MM.1S (cell line): ENCODE results near the gene CHRM4.
"Not testable (repeated sequence)": the region's sequence is repeated elsewhere in the genome, so short reads cannot be mapped to it uniquely, and the experiment has no call there.

Experiments used
- EZH2 ChIP-seq: fragments of 300-600 bp; sonication (generic); optimal IDR thresholded peaks from 2 replicates; pipeline ENCODE3; 2017; ENCODE audit warnings: low read depth, mild to moderate bottlenecking, antibody characterized with exemption, low read length, mixed read lengths
- EZH2phosphoT487 ChIP-seq: fragments of 300-600 bp; sonication (generic); IDR thresholded peaks from 2 replicates; pipeline ENCODE4 v1.6.1; 2018; ENCODE audit warnings: antibody characterized with exemption, low read length
- TF ChIP-seq, protein P1 (sequence below): fragments of 300-600 bp; sonication (generic); IDR thresholded peaks from 2 replicates; pipeline ENCODE4 v1.5.1; 2016; ENCODE audit warnings: antibody characterized with exemption, low read length, mixed read lengths

DNA sequence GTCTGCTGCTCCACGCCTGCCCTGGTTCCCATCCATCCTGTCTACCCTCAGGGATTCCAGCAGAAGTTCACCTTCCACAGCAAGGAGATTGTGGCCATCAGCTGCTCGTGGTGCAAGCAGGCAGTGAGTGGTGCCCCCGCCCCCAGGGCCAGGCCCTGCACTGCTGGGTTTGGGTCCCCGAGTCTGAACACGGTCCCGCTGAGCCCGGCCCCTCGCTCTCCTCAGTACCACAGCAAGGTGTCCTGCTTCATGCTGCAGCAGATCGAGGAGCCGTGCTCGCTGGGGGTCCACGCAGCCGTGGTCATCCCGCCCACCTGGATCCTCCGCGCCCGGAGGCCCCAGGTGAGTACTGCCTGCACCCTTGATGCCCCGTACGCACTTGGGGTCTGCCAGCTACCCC lies 20.3 kb downstream of the CHRM4 start:
- TF ChIP-seq, protein P1, sequence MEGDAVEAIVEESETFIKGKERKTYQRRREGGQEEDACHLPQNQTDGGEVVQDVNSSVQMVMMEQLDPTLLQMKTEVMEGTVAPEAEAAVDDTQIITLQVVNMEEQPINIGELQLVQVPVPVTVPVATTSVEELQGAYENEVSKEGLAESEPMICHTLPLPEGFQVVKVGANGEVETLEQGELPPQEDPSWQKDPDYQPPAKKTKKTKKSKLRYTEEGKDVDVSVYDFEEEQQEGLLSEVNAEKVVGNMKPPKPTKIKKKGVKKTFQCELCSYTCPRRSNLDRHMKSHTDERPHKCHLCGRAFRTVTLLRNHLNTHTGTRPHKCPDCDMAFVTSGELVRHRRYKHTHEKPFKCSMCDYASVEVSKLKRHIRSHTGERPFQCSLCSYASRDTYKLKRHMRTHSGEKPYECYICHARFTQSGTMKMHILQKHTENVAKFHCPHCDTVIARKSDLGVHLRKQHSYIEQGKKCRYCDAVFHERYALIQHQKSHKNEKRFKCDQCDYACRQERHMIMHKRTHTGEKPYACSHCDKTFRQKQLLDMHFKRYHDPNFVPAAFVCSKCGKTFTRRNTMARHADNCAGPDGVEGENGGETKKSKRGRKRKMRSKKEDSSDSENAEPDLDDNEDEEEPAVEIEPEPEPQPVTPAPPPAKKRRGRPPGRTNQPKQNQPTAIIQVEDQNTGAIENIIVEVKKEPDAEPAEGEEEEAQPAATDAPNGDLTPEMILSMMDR = not testable (repeated sequence)
- TF ChIP-seq EZH2, EZH2phosphoT487: not testable (repeated sequence)
